GOT3 (cell line): ENCODE data around the gene MSL3.
A peak's percentile ranks its signal among the peaks of the same experiment; 100 is the strongest.

Source experiments
- DNase-seq: peaks from one replicate; lab custom pipeline; 2025; ENCODE audit warnings: mixed read lengths; lab: John Stamatoyannopoulos, UW

The MSL3 gene

GRCh38 chrX:11759172-11759460, 1.1 kb downstream of the MSL3 start:
- DNase-seq: no peak

- DNase-seq: peak; percentile 75
These were observed 1.6 kb downstream of the MSL3 start for GRCh38 chrX:11759461-11760311.

- no peak for DNase-seq
These were observed 2.9 kb downstream of the MSL3 start for GRCh38 chrX:11760958-11761357.

- DNase-seq: no peak
These were observed 6.6 kb downstream of the MSL3 start for GRCh38 chrX:11764602-11765067.

GRCh38 chrX:11765449-11765848, 7.4 kb downstream of the MSL3 start:
- no peak for DNase-seq

GRCh38 chrX:11766487-11766886, 8.4 kb downstream of the MSL3 start:
- no peak for DNase-seq

GRCh38 chrX:11768039-11768438, 10.0 kb downstream of the MSL3 start:
- no peak for DNase-seq

GRCh38 chrX:11770320-11770719, 12.3 kb downstream of the MSL3 start:
- no peak for DNase-seq

- no peak for DNase-seq
These were observed 20.2 kb downstream of the MSL3 start for GRCh38 chrX:11778230-11778629.

- DNase-seq: no peak
These were observed 23.1 kb downstream of the MSL3 start for GRCh38 chrX:11781133-11781532.

- DNase-seq: no peak
These were observed 23.8 kb downstream of the MSL3 start for GRCh38 chrX:11781734-11782370.

- DNase-seq: no peak
These were observed 26.5 kb downstream of the MSL3 start for GRCh38 chrX:11784543-11784942.

GRCh38 chrX:11786862-11787261, 28.8 kb downstream of the MSL3 start:
- no peak for DNase-seq

- DNase-seq: no peak
These were observed 29.5 kb downstream of the MSL3 start for GRCh38 chrX:11787564-11787963.

GRCh38 chrX:11789809-11790208, 31.8 kb downstream of the MSL3 start:
- no peak for DNase-seq

GRCh38 chrX:11791090-11791489, 33.1 kb downstream of the MSL3 start:
- no peak for DNase-seq

- no peak for DNase-seq
These were observed 33.5 kb downstream of the MSL3 start for GRCh38 chrX:11791537-11791936.

GRCh38 chrX:11792461-11793421, 34.7 kb downstream of the MSL3 start:
- no peak for DNase-seq

GRCh38 chrX:11793734-11794133, 35.7 kb downstream of the MSL3 start:
- no peak for DNase-seq

- no peak for DNase-seq
These were observed 55.3 kb downstream of the MSL3 start for GRCh38 chrX:11813341-11813740.
